CD4-positive, CD25-positive, alpha-beta regulatory T cell (primary cell): ENCODE data around the gene ABLIM1. TPM values are rescaled to one million over a fixed set of nuclear protein-coding genes. Genes with fewer than 3 reads are reported as not detected.

Experiments
- polyA plus RNA-seq, 4 donors: library from polyadenylated mRNA; unstranded; fragments of 300-500 nt; fragmentation: Illumina TruSeq; gene quantifications; one replicate each; pipeline ENCODE4 v1.2.3, GENCODE V29; 2021
- total RNA-seq: library from RNA; stranded (reverse); gene quantifications from one replicate; pipeline ENCODE4 v1.2.3, GENCODE V29; 2022

Gene ABLIM1
- total and polyA plus RNA-seq, 5 donors from 2014 or later = 101 to 138 (median 131) TPM

Other genes with a start within 250 kb of the ABLIM1 start
- gene FHIP2A, start 163.5 kb upstream of the ABLIM1 start, total RNA-seq = 85.5 TPM
- 10 to 100 TPM; 22.3 to 41.2 (median 28.2) TPM for gene FHIP2A, start 163.5 kb upstream of the ABLIM1 start, polyA plus RNA-seq